ENCODE measurements around the gene NUDT9. TPM values are rescaled to one million over a fixed set of nuclear protein-coding genes. Genes with fewer than 3 reads are reported as not detected.
"Not testable (repeated sequence)": the region's sequence is repeated elsewhere in the genome, so short reads cannot be mapped to it uniquely, and the experiment has no call there.

NUDT9 gene
- total RNA-seq, 1 donor from 2014 or later: 26.5 TPM

GRCh38 chr4:87416965-87417364 is 5.4 kb upstream of the NUDT9 start:
- Mint-ChIP-seq H3K27me3 (no peaks in the 10 kb centered on the region), H3K36me3 (no peaks in the 10 kb centered on the region), H3K27ac (no peak overlapping the region), H3K9me3 (no peaks in the 10 kb centered on the region), H3K4me1 (ENCODE audit: unreplicated experiment) (no peaks in the 10 kb centered on the region), H3K4me3 (no peak overlapping the region)
- no peak for DNase-seq (ENCODE audit: extremely low spot score, unreplicated experiment)
- TF ChIP-seq CTCF (conservative IDR thresholded peaks at IDR 0.05): no peak

GRCh38 chr4:87418410-87418809 is 4.0 kb upstream of the NUDT9 start:
- DNase-seq (ENCODE audit: extremely low spot score, unreplicated experiment); H3K4me1 Mint-ChIP-seq (ENCODE audit: unreplicated experiment); H3K36me3 Mint-ChIP-seq; H3K27me3 Mint-ChIP-seq; H3K27ac Mint-ChIP-seq; H3K4me3 Mint-ChIP-seq; H3K9me3 Mint-ChIP-seq: not testable (repeated sequence)

GRCh38 chr4:87419578-87420249 is 2.7 kb upstream of the NUDT9 start:
- H3K4me3 Mint-ChIP-seq: peak overlapping the region; percentile 46

GRCh38 chr4:87420276-87420830 is 2.0 kb upstream of the NUDT9 start:
- Mint-ChIP-seq H3K9me3 (no peaks in the 10 kb centered on the region), H3K27me3 (no peaks in the 10 kb centered on the region), H3K4me1 (ENCODE audit: unreplicated experiment) (peaks cover 15% of the 10 kb centered on the region), H3K27ac (no peak overlapping the region), H3K36me3 (no peaks in the 10 kb centered on the region), H3K4me3 (peak overlapping the region; percentile 46)
- no peak for TF ChIP-seq CTCF (conservative IDR thresholded peaks at IDR 0.05)
- no peak for DNase-seq (ENCODE audit: extremely low spot score, unreplicated experiment)

More at GRCh38 chr4:87419578-87420249, 2.7 kb upstream of the NUDT9 start:
- no peak overlapping the region for H3K27ac Mint-ChIP-seq
- no peak for DNase-seq (ENCODE audit: extremely low spot score, unreplicated experiment)
- peaks cover 14% of the 10 kb centered on the region for H3K4me1 Mint-ChIP-seq (ENCODE audit: unreplicated experiment)
- TF ChIP-seq CTCF (conservative IDR thresholded peaks at IDR 0.05): no peak
- no peaks in the 10 kb centered on the region for H3K27me3 Mint-ChIP-seq
- H3K9me3 Mint-ChIP-seq: no peaks in the 10 kb centered on the region
- H3K36me3 Mint-ChIP-seq: no peaks in the 10 kb centered on the region

- H3K27me3 Mint-ChIP-seq: no peaks in the 10 kb centered on the region
- peaks cover 4% of the 10 kb centered on the region for H3K36me3 Mint-ChIP-seq
- peaks cover 20% of the 10 kb centered on the region for H3K4me1 Mint-ChIP-seq (ENCODE audit: unreplicated experiment)
- peak overlapping the region; percentile 98 for H3K4me3 Mint-ChIP-seq
- DNase-seq (ENCODE audit: extremely low spot score, unreplicated experiment): no peak
- no peak for TF ChIP-seq CTCF (conservative IDR thresholded peaks at IDR 0.05)
- H3K9me3 Mint-ChIP-seq: no peaks in the 10 kb centered on the region
- peak overlapping the region; percentile 93 for H3K27ac Mint-ChIP-seq
These were observed 1.1 kb downstream of the NUDT9 start for GRCh38 chr4:87423317-87424098.

- Mint-ChIP-seq H3K4me1 (ENCODE audit: unreplicated experiment) (peaks cover 20% of the 10 kb centered on the region), H3K4me3 (peak overlapping the region; percentile 98), H3K27ac (peak overlapping the region; percentile 93)
- H3K9me3 Mint-ChIP-seq; H3K36me3 Mint-ChIP-seq; DNase-seq (ENCODE audit: extremely low spot score, unreplicated experiment); H3K27me3 Mint-ChIP-seq: not testable (repeated sequence)
These were observed 1.7 kb downstream of the NUDT9 start for GRCh38 chr4:87424099-87424543.
